ENCODE results near the gene PAX7.

Gene PAX7

GRCh38 chr1:18635070-18635577, 4.5 kb downstream of the PAX7 start:
- Mint-ChIP-seq H3K36me3 (peaks cover 5% of the 10 kb centered on the region), H3K4me3 (no peak overlapping the region), H3K4me1 (peaks cover 9% of the 10 kb centered on the region), H3K27ac (no peak overlapping the region), H3K9me3 (no peaks in the 10 kb centered on the region)
- DNase-seq (ENCODE audit: low spot score in 2 of 2) = no peak
- no peak for ATAC-seq

DNA sequence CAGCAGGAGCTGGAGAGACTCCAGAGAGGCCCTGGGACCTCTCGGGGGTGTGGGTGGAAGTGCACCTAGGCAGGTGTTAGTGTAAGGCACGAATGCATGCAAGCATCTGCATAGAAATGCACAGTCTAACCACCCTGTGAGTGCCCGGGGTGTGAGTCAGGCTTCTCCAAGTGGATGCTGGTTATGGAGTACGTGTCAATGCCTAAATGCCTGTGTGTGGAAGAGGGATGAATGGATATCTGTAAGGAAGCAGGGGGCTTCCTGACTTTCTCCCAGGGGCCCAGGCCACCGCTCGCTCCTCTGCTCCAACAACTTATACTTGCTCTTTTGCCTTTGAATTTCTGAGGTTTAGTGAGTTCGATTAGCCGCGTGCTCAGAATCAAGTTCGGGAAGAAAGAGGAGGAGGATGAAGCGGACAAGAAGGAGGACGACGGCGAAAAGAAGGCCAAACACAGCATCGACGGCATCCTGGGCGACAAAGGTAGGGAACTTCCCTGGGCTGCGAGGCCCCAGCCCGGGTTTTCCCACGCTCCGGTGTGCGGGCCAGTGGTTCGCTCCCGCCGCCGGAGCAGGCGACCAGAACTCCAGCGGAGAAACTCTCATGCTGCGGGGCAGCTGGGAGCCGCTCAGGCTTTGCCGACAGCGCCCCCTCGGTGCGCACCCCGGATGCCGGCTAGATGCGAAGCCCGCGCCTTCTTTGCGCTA, 5.4 kb downstream of the PAX7 start:
- peaks cover 13% of the 10 kb centered on the region for H3K4me1 Mint-ChIP-seq
- H3K4me3 Mint-ChIP-seq = no peak overlapping the region
- DNase-seq (ENCODE audit: low spot score in 2 of 2) (no peak), ATAC-seq (no peak)
- no peak overlapping the region for H3K27ac Mint-ChIP-seq
- no peaks in the 10 kb centered on the region for H3K9me3 Mint-ChIP-seq
- peaks cover 5% of the 10 kb centered on the region for H3K36me3 Mint-ChIP-seq

DNA sequence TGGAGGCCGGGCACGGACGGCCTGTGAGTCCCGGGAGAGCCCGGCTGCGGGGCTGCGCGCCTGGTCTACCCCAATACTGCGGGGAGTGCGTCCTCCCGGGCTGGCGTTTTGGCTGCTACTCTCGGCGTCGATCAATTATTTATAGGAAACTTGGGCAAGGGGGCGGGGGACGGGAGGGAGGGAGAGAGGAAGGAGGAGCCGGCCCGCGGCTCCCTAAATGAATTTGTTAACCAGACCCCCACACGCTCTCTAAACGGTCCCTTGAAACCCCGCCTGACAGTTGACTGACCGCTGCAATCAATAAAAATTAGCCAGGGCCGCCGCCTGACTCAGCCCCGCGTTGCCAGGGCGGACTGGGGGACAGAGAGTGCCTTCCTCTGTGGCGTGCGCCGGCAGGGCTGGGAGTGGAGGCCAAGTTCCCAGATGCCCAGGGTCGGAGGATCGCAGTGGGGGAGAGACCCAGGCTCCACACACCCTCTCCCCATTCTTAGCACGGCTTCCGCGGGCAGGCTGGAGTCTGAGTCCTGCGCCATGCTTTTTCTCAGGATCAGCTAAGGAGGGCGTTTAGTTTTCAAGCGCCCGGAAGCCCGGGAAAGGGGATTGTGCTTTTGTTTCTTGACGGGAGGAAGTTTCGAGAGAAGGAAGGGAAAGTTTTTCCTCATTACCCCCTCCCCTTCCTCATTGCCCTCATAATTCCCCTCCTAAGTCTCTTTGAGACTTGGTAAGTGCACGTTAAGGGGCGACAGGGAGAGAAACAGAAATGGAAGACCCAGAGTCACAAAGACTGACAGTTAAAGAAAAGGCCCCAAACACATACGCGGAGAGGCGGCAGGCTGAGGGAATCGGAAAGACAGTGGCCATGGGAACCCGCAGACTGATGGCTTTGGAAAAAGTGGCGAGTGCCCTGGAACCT, 6.2 kb downstream of the PAX7 start:
- H3K4me1 Mint-ChIP-seq = peaks cover 13% of the 10 kb centered on the region
- no peak overlapping the region for H3K27ac Mint-ChIP-seq
- H3K36me3 Mint-ChIP-seq = peaks cover 5% of the 10 kb centered on the region
- ATAC-seq (no peak), DNase-seq (ENCODE audit: low spot score in 2 of 2) (no peak)
- H3K4me3 Mint-ChIP-seq = no peak overlapping the region
- no peaks in the 10 kb centered on the region for H3K9me3 Mint-ChIP-seq

DNA sequence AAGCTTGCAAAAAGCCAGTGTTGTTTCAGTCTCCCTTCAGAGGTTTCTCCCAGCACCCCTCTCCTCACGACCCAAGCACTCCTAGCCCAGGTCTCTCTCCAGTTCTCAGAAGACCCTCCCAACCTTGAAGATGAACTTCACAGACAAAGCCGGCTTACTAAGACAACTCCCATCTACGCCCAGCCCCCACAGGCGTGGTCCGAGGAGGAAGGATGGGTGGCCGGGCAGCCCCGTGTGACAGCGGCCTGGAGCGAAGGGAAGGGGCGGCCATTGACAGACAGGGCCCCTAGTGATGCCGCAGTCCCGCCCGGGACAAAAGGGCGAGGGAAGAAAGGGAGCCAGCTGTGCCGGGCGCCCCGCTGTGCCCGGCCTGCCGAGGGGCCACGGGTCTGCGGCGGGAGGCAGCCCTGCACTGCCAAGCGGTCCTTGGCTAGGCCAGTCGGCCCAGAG, 6.9 kb downstream of the PAX7 start:
- Mint-ChIP-seq H3K27ac (no peak overlapping the region), H3K4me1 (peaks cover 13% of the 10 kb centered on the region), H3K36me3 (peaks cover 5% of the 10 kb centered on the region), H3K9me3 (no peaks in the 10 kb centered on the region), H3K4me3 (no peak overlapping the region)
- DNase-seq (ENCODE audit: low spot score in 2 of 2) (no peak), ATAC-seq (no peak)

- Mint-ChIP-seq H3K27ac (no peak overlapping the region), H3K4me1 (peaks cover 13% of the 10 kb centered on the region), H3K36me3 (peaks cover 5% of the 10 kb centered on the region), H3K4me3 (no peak overlapping the region), H3K9me3 (no peaks in the 10 kb centered on the region)
- DNase-seq (ENCODE audit: low spot score in 2 of 2) = no peak
- ATAC-seq = no peak
These were observed 7.6 kb downstream of the PAX7 start for GRCh38 chr1:18637962-18638834.

GRCh38 chr1:18638835-18639364, 8.3 kb downstream of the PAX7 start:
- Mint-ChIP-seq H3K27ac (no peak overlapping the region), H3K36me3 (peaks cover 5% of the 10 kb centered on the region), H3K4me1 (peaks cover 13% of the 10 kb centered on the region), H3K4me3 (no peak overlapping the region), H3K9me3 (no peaks in the 10 kb centered on the region)
- DNase-seq (ENCODE audit: low spot score in 2 of 2) (no peak), ATAC-seq (no peak)

DNA sequence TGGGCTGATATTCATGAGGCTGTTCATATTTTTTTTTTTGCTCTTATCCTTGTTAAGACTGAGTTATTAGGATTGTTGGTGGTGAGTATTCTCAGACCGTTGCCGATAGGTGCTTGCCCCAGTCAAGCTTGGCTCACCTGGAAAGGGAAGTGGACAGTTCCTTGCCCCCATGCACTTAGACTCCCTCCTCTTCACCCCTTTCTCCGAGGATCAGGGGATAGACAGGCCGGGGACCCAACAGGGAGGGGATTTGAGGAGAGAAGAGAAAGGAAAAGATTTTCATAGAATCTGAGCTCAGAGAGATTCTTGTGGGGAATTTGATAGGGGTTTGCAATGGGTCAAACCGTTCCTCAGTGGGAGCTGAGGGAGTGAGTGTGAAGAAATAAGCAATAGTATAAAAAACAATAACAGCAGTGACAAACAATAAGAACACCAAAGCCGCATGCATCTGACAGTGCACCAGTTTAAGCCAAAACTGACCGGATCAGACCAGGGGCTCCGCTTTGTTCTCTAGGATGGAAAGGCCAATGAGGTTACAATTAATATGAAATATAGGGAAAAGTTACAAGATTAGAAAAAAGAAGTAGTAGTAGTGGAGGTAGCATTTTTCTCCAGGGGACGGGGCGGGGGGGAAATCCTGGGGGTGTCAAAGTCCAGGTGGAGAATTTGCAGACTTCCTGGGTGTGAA, 8.9 kb downstream of the PAX7 start:
- no peak overlapping the region for H3K4me3 Mint-ChIP-seq
- DNase-seq (ENCODE audit: low spot score in 2 of 2) (no peak), ATAC-seq (no peak)
- H3K27ac Mint-ChIP-seq = no peak overlapping the region
- no peaks in the 10 kb centered on the region for H3K9me3 Mint-ChIP-seq
- peaks cover 9% of the 10 kb centered on the region for H3K4me1 Mint-ChIP-seq
- peaks cover 5% of the 10 kb centered on the region for H3K36me3 Mint-ChIP-seq

- Mint-ChIP-seq H3K4me1 (peaks cover 16% of the 10 kb centered on the region), H3K36me3 (peaks cover 5% of the 10 kb centered on the region), H3K9me3 (no peaks in the 10 kb centered on the region), H3K27ac (no peak overlapping the region), H3K4me3 (no peak overlapping the region)
- ATAC-seq (no peak), DNase-seq (ENCODE audit: low spot score in 2 of 2) (no peak)
These were observed 9.8 kb downstream of the PAX7 start for GRCh38 chr1:18640228-18641004.

DNA sequence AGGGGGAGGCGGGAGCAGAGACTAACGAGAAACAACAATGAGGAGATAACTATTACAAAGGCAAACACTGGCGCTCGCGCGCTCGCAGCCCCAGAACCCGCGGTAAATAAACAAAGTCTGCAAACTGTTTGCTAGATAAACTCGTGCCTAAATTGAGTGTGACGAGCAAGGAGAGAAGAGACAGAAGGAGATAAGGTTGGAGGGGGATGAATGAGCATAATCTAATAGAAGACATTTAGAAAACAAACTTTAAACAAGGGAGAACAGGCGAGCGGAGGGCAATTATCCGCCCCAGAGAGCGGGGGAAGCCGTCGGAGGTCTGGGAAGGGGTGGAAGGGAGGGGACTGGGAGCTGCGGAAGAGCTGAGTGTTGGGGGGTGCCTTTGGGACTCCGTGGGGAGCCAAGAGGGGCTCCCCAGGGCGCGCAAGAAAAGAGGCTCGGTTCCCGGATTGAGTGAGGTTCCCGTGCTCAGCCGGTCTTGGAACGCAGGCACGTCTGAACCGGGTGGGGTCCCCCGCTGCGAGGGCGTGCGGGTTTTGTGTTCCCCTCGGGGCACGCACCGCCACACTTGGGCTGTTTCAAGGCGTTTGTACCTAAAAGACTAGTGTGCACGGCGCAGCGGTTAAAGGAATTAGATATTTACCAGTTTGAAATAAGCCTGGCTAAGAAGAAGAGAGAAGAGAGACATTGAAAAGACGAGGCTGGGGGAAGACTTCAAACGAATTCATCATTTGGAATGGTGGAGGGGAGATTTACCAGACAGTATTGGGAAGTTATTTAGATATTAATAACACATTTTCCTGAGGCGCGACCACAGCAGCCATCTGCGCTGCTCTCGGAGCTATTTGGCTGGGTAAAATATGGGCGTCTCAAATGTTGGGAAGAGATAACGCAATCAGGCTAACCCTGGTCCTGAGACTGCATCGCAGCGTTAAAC, 10.6 kb downstream of the PAX7 start:
- Mint-ChIP-seq H3K9me3 (no peaks in the 10 kb centered on the region), H3K27ac (no peak overlapping the region), H3K36me3 (peaks cover 5% of the 10 kb centered on the region), H3K4me3 (no peak overlapping the region), H3K4me1 (peaks cover 16% of the 10 kb centered on the region)
- no peak for ATAC-seq
- DNase-seq (ENCODE audit: low spot score in 2 of 2) = no peak

DNA sequence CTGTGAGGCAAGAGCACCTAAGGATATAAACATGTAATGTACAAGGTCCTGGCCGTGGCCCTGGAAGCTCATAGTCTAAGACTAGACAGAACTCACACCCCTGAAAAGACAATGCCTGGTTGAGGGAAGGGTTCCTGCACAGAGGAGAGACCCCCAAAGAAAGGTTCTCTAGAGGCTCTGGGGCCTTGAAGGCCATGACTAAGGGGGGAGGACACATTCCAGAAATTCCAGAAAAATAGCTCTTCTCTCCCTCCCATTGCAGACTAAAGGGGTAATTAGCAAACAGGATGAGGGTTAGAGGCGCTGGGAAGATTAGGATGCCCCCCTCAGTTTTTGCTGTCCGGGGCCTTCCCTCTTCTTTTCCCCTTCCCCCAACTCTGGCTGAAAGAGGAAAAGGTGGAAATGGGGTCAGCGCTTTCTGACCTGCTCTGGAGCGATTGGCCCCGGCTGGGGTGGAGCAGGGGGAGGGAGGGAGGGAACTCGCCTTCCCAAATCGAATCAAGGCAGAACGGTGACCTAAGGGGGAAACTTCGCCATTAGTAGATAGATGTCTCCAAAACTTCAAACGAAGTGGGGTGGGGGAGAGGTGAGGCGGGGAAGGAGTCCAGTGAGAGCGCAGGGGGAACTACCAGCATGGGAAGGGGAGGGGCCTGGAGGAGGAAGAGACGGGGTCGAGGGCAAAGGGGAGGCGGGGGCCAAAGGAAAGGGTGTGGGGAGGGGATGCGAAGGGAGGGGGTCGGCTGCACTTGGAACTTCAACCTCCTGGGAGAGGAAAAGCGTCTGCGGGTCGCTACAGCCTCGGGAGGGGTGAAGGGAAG, 11.8 kb downstream of the PAX7 start:
- H3K27ac Mint-ChIP-seq = no peak overlapping the region
- no peak overlapping the region for H3K4me3 Mint-ChIP-seq
- H3K4me1 Mint-ChIP-seq = peaks cover 16% of the 10 kb centered on the region
- DNase-seq (ENCODE audit: low spot score in 2 of 2) (no peak), ATAC-seq (no peak)
- H3K9me3 Mint-ChIP-seq = no peaks in the 10 kb centered on the region
- H3K36me3 Mint-ChIP-seq = peaks cover under 1% of the 10 kb centered on the region

GRCh38 chr1:18643154-18644012, 12.7 kb downstream of the PAX7 start:
- Mint-ChIP-seq H3K27ac (no peak overlapping the region), H3K36me3 (no peaks in the 10 kb centered on the region), H3K4me3 (no peak overlapping the region), H3K9me3 (no peaks in the 10 kb centered on the region), H3K4me1 (peaks cover 16% of the 10 kb centered on the region)
- no peak for DNase-seq (ENCODE audit: low spot score in 2 of 2)
- peak; percentile 17 for ATAC-seq

DNA sequence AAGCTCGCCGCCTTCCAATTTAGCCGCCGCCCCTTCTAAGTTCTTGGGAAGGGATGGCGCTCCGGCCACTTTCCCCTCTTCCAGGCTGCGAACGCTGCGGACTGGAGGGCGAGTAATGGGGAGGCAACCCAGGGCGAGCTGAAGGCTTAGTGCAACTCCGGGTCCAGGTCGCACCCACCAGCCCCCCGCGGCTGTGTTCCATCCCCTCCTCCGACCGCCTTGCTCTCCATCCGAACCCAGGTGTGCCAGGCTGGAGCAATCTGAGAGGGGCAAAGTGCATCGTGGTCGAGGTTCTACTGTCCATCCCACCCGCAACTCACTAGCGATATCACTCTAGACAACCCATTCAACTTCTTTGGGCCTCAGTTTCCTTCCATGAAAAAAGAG, 13.4 kb downstream of the PAX7 start:
- Mint-ChIP-seq H3K27ac (no peak overlapping the region), H3K9me3 (no peaks in the 10 kb centered on the region), H3K4me1 (peaks cover 16% of the 10 kb centered on the region), H3K4me3 (no peak overlapping the region), H3K36me3 (no peaks in the 10 kb centered on the region)
- no peak for ATAC-seq
- no peak for DNase-seq (ENCODE audit: low spot score in 2 of 2)
